GM21529 (cell line): ENCODE data around the gene PCCA.
A peak's percentile ranks its signal among the peaks of the same experiment; 100 is the strongest.
"Not testable (repeated sequence)": the region's sequence is repeated elsewhere in the genome, so short reads cannot be mapped to it uniquely, and the experiment has no call there.

Experiments
- ATAC-seq: cut with Tn5 transposase; IDR thresholded peaks from one replicate; pipeline ENCODE4 v1.9.1; 2021; ENCODE audit not compliant: unreplicated experiment

The PCCA gene

GRCh38 chr13:100565286-100565685 lies 476.4 kb downstream of the PCCA start:
- no peak for ATAC-seq

- no peak for ATAC-seq
Measured at GRCh38 chr13:100566543-100566942, 477.6 kb downstream of the PCCA start.

GRCh38 chr13:100573121-100573520 lies 484.2 kb downstream of the PCCA start:
- peak; percentile 96 for ATAC-seq

GRCh38 chr13:100577239-100577638 lies 488.3 kb downstream of the PCCA start:
- ATAC-seq, result not testable (repeated sequence)
